Measurements from ENCODE around the gene TOR4A.

DNA sequence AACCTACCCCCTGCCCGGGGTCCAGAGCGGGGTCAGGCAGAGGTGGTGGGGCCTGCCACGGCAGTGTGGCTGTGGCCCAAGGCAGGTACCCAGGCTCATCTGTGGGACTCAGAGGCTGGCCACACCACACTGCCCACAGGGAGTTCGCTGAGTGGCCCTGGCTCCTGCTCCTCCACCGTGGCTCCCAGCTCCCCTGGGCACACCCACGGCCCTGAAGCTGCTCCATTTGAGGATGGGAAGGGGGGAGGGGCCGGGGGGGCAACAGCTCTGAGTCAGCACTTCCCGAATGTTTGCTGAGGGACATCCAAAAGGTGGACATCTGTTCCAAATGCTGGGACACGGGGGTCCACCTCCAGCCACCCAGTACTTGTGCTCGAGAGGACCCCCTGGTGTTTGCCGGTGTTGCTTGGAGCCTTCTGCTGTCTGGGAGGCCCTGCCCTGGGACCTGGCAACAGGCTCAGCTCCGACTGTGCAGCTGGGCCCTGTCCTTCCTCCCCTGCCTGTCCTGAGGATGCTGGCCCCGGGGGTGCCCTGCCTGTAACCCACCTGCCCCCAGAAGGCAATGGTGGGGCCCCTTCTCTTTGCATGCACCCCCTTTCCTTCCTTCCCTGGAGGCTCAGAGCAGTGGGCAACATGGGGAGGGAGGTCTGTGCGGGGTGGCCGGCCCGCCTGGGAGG lies 27.0 kb downstream of the TOR4A start:
- TF ChIP-seq, protein P1, sequence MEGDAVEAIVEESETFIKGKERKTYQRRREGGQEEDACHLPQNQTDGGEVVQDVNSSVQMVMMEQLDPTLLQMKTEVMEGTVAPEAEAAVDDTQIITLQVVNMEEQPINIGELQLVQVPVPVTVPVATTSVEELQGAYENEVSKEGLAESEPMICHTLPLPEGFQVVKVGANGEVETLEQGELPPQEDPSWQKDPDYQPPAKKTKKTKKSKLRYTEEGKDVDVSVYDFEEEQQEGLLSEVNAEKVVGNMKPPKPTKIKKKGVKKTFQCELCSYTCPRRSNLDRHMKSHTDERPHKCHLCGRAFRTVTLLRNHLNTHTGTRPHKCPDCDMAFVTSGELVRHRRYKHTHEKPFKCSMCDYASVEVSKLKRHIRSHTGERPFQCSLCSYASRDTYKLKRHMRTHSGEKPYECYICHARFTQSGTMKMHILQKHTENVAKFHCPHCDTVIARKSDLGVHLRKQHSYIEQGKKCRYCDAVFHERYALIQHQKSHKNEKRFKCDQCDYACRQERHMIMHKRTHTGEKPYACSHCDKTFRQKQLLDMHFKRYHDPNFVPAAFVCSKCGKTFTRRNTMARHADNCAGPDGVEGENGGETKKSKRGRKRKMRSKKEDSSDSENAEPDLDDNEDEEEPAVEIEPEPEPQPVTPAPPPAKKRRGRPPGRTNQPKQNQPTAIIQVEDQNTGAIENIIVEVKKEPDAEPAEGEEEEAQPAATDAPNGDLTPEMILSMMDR (conservative IDR thresholded peaks at IDR 0.05; ENCODE audit: low read depth in 2 of 2): no peak
- TF ChIP-seq POLR2AphosphoS5 (IDR thresholded peaks at IDR 0.05; ENCODE audit: low read depth) (no peak), STAT1 (IDR thresholded peaks at IDR 0.05; ENCODE audit: unreplicated experiment) (no peak), CREB1 (CRISPR knock-in tag; IDR thresholded peaks at IDR 0.05; ENCODE audit: low read depth) (no peak), ZNF114 (CRISPR knock-in tag; IDR thresholded peaks at IDR 0.05) (no peak), NANOG (IDR thresholded peaks at IDR 0.05; ENCODE audit: borderline replicate concordance) (no peak)
- TF ChIP-seq, protein P2, sequence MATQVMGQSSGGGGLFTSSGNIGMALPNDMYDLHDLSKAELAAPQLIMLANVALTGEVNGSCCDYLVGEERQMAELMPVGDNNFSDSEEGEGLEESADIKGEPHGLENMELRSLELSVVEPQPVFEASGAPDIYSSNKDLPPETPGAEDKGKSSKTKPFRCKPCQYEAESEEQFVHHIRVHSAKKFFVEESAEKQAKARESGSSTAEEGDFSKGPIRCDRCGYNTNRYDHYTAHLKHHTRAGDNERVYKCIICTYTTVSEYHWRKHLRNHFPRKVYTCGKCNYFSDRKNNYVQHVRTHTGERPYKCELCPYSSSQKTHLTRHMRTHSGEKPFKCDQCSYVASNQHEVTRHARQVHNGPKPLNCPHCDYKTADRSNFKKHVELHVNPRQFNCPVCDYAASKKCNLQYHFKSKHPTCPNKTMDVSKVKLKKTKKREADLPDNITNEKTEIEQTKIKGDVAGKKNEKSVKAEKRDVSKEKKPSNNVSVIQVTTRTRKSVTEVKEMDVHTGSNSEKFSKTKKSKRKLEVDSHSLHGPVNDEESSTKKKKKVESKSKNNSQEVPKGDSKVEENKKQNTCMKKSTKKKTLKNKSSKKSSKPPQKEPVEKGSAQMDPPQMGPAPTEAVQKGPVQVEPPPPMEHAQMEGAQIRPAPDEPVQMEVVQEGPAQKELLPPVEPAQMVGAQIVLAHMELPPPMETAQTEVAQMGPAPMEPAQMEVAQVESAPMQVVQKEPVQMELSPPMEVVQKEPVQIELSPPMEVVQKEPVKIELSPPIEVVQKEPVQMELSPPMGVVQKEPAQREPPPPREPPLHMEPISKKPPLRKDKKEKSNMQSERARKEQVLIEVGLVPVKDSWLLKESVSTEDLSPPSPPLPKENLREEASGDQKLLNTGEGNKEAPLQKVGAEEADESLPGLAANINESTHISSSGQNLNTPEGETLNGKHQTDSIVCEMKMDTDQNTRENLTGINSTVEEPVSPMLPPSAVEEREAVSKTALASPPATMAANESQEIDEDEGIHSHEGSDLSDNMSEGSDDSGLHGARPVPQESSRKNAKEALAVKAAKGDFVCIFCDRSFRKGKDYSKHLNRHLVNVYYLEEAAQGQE (IDR thresholded peaks at IDR 0.05; ENCODE audit: unreplicated experiment): no peak

Measured in GM23338 (cell line).